ENCODE data around the gene AVPI1.

AVPI1 gene

DNA sequence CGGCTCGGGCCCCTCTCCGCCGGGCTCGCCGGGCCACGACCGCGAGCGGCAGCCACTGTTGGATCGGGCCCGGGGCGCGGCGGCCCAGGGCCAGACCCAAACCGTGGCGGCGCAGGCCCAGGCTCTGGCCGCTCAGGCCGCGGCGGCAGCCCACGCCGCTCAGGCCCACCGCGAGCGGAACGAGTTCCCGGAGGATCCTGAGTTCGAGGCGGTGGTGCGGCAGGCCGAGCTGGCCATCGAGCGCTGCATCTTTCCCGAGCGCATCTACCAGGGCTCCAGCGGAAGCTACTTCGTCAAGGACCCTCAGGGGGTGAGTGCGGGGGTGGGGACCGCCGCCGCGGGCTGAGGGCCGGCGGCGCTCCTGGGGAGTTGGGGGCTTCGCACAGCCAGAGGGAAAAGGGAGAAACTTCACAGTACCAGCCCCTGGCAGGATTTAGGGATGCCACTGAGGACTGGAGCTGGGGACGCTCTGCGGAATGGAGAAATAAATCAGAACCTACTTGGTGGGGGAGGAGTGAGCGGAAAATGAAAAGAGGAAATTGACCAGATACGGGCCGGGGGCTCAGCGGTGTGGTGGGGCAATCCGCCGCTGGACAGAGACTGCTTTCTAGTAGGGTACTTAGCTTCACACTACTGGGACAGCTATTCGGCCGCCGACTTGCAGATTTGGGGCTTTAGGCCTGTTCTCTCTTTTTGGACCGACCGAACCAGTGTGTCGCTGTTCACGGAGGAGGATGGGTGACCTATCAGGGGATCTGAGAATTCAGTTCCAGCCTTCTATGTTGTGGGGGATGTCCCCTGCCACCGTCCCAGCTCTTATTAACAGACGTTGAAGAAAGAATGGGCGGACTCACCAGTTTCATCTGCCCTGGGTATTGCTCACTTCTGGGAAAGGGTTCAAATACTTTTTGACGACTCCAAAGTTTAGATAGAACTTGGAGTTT is 45.9 kb downstream of the AVPI1 start (continued):
- TF ChIP-seq, protein P1, sequence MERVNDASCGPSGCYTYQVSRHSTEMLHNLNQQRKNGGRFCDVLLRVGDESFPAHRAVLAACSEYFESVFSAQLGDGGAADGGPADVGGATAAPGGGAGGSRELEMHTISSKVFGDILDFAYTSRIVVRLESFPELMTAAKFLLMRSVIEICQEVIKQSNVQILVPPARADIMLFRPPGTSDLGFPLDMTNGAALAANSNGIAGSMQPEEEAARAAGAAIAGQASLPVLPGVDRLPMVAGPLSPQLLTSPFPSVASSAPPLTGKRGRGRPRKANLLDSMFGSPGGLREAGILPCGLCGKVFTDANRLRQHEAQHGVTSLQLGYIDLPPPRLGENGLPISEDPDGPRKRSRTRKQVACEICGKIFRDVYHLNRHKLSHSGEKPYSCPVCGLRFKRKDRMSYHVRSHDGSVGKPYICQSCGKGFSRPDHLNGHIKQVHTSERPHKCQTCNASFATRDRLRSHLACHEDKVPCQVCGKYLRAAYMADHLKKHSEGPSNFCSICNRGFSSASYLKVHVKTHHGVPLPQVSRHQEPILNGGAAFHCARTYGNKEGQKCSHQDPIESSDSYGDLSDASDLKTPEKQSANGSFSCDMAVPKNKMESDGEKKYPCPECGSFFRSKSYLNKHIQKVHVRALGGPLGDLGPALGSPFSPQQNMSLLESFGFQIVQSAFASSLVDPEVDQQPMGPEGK (tag by site-specific recombination; IDR thresholded peaks at IDR 0.05), result peak; percentile 27
- TF ChIP-seq, protein P2, sequence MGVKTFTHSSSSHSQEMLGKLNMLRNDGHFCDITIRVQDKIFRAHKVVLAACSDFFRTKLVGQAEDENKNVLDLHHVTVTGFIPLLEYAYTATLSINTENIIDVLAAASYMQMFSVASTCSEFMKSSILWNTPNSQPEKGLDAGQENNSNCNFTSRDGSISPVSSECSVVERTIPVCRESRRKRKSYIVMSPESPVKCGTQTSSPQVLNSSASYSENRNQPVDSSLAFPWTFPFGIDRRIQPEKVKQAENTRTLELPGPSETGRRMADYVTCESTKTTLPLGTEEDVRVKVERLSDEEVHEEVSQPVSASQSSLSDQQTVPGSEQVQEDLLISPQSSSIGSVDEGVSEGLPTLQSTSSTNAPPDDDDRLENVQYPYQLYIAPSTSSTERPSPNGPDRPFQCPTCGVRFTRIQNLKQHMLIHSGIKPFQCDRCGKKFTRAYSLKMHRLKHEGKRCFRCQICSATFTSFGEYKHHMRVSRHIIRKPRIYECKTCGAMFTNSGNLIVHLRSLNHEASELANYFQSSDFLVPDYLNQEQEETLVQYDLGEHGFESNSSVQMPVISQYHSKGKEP (tag by site-specific recombination; IDR thresholded peaks at IDR 0.05), result peak; percentile 37; the same call in 1 of the 2 replicates
- TF ChIP-seq ZBTB20 (tag by site-specific recombination; IDR thresholded peaks at IDR 0.05) (peak; percentile 96), ZNF596 (tag by site-specific recombination; IDR thresholded peaks at IDR 0.05) (peak; percentile 33; the same call in 1 of the 2 replicates), IKZF3 (tag by site-specific recombination; IDR thresholded peaks at IDR 0.05) (0 out of 2 replicates have a peak, but pooled peaks have one; percentile 13)
- TF ChIP-seq, protein P3, sequence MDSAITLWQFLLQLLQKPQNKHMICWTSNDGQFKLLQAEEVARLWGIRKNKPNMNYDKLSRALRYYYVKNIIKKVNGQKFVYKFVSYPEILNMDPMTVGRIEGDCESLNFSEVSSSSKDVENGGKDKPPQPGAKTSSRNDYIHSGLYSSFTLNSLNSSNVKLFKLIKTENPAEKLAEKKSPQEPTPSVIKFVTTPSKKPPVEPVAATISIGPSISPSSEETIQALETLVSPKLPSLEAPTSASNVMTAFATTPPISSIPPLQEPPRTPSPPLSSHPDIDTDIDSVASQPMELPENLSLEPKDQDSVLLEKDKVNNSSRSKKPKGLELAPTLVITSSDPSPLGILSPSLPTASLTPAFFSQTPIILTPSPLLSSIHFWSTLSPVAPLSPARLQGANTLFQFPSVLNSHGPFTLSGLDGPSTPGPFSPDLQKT (IDR thresholded peaks at IDR 0.05; ENCODE audit: borderline replicate concordance, low read depth, low read length), result no peak
- TF ChIP-seq, protein P4, sequence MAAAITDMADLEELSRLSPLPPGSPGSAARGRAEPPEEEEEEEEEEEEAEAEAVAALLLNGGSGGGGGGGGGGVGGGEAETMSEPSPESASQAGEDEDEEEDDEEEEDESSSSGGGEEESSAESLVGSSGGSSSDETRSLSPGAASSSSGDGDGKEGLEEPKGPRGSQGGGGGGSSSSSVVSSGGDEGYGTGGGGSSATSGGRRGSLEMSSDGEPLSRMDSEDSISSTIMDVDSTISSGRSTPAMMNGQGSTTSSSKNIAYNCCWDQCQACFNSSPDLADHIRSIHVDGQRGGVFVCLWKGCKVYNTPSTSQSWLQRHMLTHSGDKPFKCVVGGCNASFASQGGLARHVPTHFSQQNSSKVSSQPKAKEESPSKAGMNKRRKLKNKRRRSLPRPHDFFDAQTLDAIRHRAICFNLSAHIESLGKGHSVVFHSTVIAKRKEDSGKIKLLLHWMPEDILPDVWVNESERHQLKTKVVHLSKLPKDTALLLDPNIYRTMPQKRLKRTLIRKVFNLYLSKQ (tag by site-specific recombination; IDR thresholded peaks at IDR 0.05; ENCODE audit: borderline replicate concordance), result no peak

DNA sequence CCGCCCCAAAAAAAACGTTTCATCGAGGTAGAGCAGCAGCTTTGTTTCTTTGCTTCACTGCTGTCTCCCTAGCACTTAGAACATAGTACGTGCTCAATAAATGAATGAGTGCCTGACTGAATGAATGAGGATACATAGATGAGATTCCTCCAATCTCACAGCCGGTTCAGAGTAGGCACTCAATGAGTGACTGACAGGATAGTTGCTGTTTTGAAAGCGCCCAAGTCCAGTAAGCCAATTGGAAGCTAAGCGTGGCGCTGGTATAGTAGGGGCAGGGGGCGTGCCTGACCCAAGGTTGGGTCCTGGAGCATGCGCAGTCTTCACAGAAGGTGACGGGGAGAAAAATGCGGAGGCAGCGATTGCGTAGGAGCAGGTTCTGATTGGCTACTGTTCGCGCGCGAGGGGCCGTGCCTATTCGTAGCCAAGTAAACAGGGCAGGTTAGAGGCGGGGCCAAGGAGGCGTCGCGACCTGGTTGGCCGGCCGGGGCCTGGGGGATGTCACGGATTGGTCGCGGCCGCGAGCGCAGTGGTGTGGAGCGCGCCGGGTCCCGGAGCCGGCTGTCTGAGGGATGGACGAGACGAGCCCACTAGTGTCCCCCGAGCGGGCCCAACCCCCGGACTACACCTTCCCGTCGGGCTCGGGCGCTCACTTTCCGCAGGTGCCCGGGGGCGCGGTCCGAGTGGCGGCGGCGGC is 46.7 kb downstream of the AVPI1 start, which contains the start of gene PI4K2A:
PI4K2A (plus strand) TSS at position 498 of the 694 bp plus-strand sequence; CDS start at position 570, 72 bp downstream.
- Histone ChIP-seq H3K9me3 (ENCODE audit: control insufficient read depth, insufficient read depth, low read depth, low read length) (no peaks in the 10 kb centered on the region), H3K4me1 (ENCODE audit: control insufficient read depth, insufficient read depth, low read length) (0 out of 2 replicates have a peak, but pooled peaks cover 2% of the 10 kb centered on the region), H3K36me3 (ENCODE audit: control insufficient read depth in 2 of 2, insufficient read depth in 1 of 2, low read length in 2 of 2) (peaks cover 3 to 24% of the 10 kb centered on the region in 2 experiments), H3K4me3 (ENCODE audit: low read depth, low read length) (peak within 1 kb of the TSS; percentile 77), H3K27ac (ENCODE audit: extremely low read depth, low read depth, low read length) (peak within 1 kb of the TSS; percentile 70)
- POLR2A ChIA-PET, result interaction anchor here (0.6 to 3.5 kb wide), 2 partner anchors 47 to 96 kb away, joined by 3 to 20 read pairs; partner anchors contain the start of gene AVPI1
- CTCF ChIA-PET, result interaction anchor here (0.9 to 1.0 kb wide), 4 partner anchors 36 to 405 kb away, joined by 3 to 4 read pairs (median 4); no protein-coding TSS in a partner anchor
- TF ChIP-seq ZNF701 (tag by site-specific recombination; IDR thresholded peaks at IDR 0.05) (no peak), ZNF24 (tag by site-specific recombination; IDR thresholded peaks at IDR 0.05) (peak; percentile 96), ZNF146 (tag by site-specific recombination; IDR thresholded peaks at IDR 0.05) (no peak), ZNF747 (tag by site-specific recombination; IDR thresholded peaks at IDR 0.05) (no peak), KLF10 (tag by site-specific recombination; IDR thresholded peaks at IDR 0.05) (peak; percentile 73; the same call in 1 of the 2 replicates), MZF1 (tag by site-specific recombination; IDR thresholded peaks at IDR 0.05; ENCODE audit: borderline replicate concordance) (no peak), GLIS1 (tag by site-specific recombination; IDR thresholded peaks at IDR 0.05) (no peak), ZNF426 (tag by site-specific recombination; IDR thresholded peaks at IDR 0.05) (no peak), REPIN1 (tag by site-specific recombination; IDR thresholded peaks at IDR 0.05; ENCODE audit: low read depth) (no peak), KLF1 (tag by site-specific recombination; IDR thresholded peaks at IDR 0.05) (no peak), ZNF157 (tag by site-specific recombination; IDR thresholded peaks at IDR 0.05) (no peak), ZBTB17 (tag by site-specific recombination; IDR thresholded peaks at IDR 0.05) (peak; percentile 95), SALL2 (tag by site-specific recombination; IDR thresholded peaks at IDR 0.05; ENCODE audit: borderline replicate concordance) (no peak)
- TF ChIP-seq, protein P5, sequence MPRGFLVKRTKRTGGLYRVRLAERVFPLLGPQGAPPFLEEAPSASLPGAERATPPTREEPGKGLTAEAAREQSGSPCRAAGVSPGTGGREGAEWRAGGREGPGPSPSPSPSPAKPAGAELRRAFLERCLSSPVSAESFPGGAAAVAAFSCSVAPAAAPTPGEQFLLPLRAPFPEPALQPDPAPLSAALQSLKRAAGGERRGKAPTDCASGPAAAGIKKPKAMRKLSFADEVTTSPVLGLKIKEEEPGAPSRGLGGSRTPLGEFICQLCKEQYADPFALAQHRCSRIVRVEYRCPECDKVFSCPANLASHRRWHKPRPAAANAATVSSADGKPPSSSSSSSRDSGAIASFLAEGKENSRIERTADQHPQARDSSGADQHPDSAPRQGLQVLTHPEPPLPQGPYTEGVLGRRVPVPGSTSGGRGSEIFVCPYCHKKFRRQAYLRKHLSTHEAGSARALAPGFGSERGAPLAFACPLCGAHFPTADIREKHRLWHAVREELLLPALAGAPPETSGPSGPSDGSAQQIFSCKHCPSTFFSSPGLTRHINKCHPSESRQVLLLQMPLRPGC (tag by site-specific recombination; IDR thresholded peaks at IDR 0.05), result no peak
- TF ChIP-seq, protein P3 (IDR thresholded peaks at IDR 0.05; ENCODE audit: borderline replicate concordance, low read depth, low read length), result no peak
- TF ChIP-seq, protein P6, sequence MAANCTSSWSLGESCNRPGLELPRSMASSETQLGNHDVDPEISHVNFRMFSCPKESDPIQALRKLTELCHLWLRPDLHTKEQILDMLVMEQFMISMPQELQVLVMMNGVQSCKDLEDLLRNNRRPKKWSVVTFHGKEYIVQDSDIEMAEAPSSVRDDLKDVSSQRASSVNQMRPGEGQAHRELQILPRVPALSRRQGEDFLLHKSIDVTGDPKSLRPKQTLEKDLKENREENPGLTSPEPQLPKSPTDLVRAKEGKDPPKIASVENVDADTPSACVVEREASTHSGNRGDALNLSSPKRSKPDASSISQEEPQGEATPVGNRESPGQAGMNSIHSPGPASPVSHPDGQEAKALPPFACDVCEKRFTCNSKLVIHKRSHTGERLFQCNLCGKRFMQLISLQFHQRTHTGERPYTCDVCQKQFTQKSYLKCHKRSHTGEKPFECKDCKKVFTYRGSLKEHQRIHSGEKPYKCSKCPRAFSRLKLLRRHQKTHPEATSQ (tag by site-specific recombination; IDR thresholded peaks at IDR 0.05), result no peak

Measured in HEK293 (cell line).